GM19463 (cell line): ENCODE results near the gene THBD.

Source experiments
- ATAC-seq: cut with Tn5 transposase; IDR thresholded peaks from one replicate; pipeline ENCODE4 v1.9.1; 2021; ENCODE audit warnings: mild to moderate bottlenecking, moderate library complexity; ENCODE audit not compliant: unreplicated experiment

THBD gene

GRCh38 chr20:23049201-23050075 lies at the start of gene THBD:
Gene THBD (minus strand): TSS chr20:23049672. CDS start chr20:23049504, 168 bp downstream.
- ATAC-seq, result no peak

GRCh38 chr20:23097636-23098580 lies 48.4 kb upstream of the THBD start:
- no peak for ATAC-seq

GRCh38 chr20:23096986-23097520 lies 47.6 kb upstream of the THBD start:
- ATAC-seq, result no peak

- no peak for ATAC-seq
These were observed 46.6 kb upstream of the THBD start for GRCh38 chr20:23096097-23096496.

- no peak for ATAC-seq
These were observed 46.0 kb upstream of the THBD start for GRCh38 chr20:23095499-23095898.

- ATAC-seq, result no peak
These were observed 45.5 kb upstream of the THBD start for GRCh38 chr20:23094927-23095326.

- no peak for ATAC-seq
These were observed 44.9 kb upstream of the THBD start for GRCh38 chr20:23094213-23094896.

GRCh38 chr20:23093613-23094012 lies 44.1 kb upstream of the THBD start:
- ATAC-seq, result no peak

GRCh38 chr20:23092861-23093495 lies 43.5 kb upstream of the THBD start:
- ATAC-seq, result no peak

- ATAC-seq, result no peak
These were observed 42.9 kb upstream of the THBD start for GRCh38 chr20:23092384-23092756.

- no peak for ATAC-seq
These were observed 42.4 kb upstream of the THBD start for GRCh38 chr20:23091721-23092383.

- no peak for ATAC-seq
These were observed 41.4 kb upstream of the THBD start for GRCh38 chr20:23090878-23091277.

- ATAC-seq, result no peak
These were observed 40.7 kb upstream of the THBD start for GRCh38 chr20:23090147-23090546.

GRCh38 chr20:23088866-23089265 lies 39.4 kb upstream of the THBD start:
- no peak for ATAC-seq

- no peak for ATAC-seq
These were observed 38.2 kb upstream of the THBD start for GRCh38 chr20:23087587-23088251.

- ATAC-seq, result no peak
These were observed 37.5 kb upstream of the THBD start for GRCh38 chr20:23086931-23087411.

- no peak for ATAC-seq
These were observed 36.6 kb upstream of the THBD start, which contains the start of gene CD93 for GRCh38 chr20:23086056-23086566. Gene CD93 (minus strand): TSS chr20:23086324. CDS start chr20:23086192, 132 bp downstream.

GRCh38 chr20:23085436-23086055 lies 36.1 kb upstream of the THBD start:
- ATAC-seq, result no peak
